GM21529 (cell line): ENCODE results near the gene MED27.

Experiments used
- ATAC-seq: cut with Tn5 transposase; IDR thresholded peaks from one replicate; pipeline ENCODE4 v1.9.1; 2021; ENCODE audit not compliant: unreplicated experiment

Gene MED27

GRCh38 chr9:131889437-131890251, 190.0 kb downstream of the MED27 start:
- no peak for ATAC-seq

GRCh38 chr9:131888923-131889322, 190.7 kb downstream of the MED27 start:
- no peak for ATAC-seq

GRCh38 chr9:131887680-131888079, 192.0 kb downstream of the MED27 start:
- no peak for ATAC-seq

- ATAC-seq: no peak
These were observed 192.8 kb downstream of the MED27 start for GRCh38 chr9:131886826-131887225.

- ATAC-seq: no peak
These were observed 194.5 kb downstream of the MED27 start for GRCh38 chr9:131885144-131885609.

GRCh38 chr9:131884222-131884621, 195.4 kb downstream of the MED27 start:
- no peak for ATAC-seq

- no peak for ATAC-seq
These were observed 198.7 kb downstream of the MED27 start for GRCh38 chr9:131880833-131881583.

GRCh38 chr9:131879911-131880290, 199.8 kb downstream of the MED27 start:
- ATAC-seq: no peak

- ATAC-seq: no peak
These were observed 200.3 kb downstream of the MED27 start for GRCh38 chr9:131879181-131879910.

GRCh38 chr9:131876486-131876885, 203.2 kb downstream of the MED27 start:
- ATAC-seq: no peak

- no peak for ATAC-seq
These were observed 203.7 kb downstream of the MED27 start for GRCh38 chr9:131875828-131876485.

GRCh38 chr9:131874916-131875670, 204.6 kb downstream of the MED27 start:
- no peak for ATAC-seq

- no peak for ATAC-seq
These were observed 205.2 kb downstream of the MED27 start for GRCh38 chr9:131874447-131874846.

GRCh38 chr9:131873891-131874440, 205.7 kb downstream of the MED27 start:
- ATAC-seq: no peak

- ATAC-seq: no peak
These were observed 206.3 kb downstream of the MED27 start for GRCh38 chr9:131873335-131873734.

GRCh38 chr9:131872702-131873101, 207.0 kb downstream of the MED27 start:
- ATAC-seq: no peak

- ATAC-seq: no peak
These were observed 207.7 kb downstream of the MED27 start for GRCh38 chr9:131872006-131872405.

GRCh38 chr9:131870156-131870555, 209.5 kb downstream of the MED27 start:
- ATAC-seq: no peak

- no peak for ATAC-seq
These were observed 210.3 kb downstream of the MED27 start for GRCh38 chr9:131869348-131869747.

- ATAC-seq: no peak
These were observed 210.9 kb downstream of the MED27 start for GRCh38 chr9:131868766-131869165.
